Stromal cell of bone marrow (primary cell): ENCODE results near the gene LTA.
A peak's percentile ranks its signal among the peaks of the same experiment; 100 is the strongest.
"Not testable (repeated sequence)": the region's sequence is repeated elsewhere in the genome, so short reads cannot be mapped to it uniquely, and the experiment has no call there.

Experiments
- DNase-seq: peaks from one replicate; pipeline ENCODE4 v3.0.0-alpha.2; 2012; ENCODE audit warnings: low read depth

The LTA gene

DNA sequence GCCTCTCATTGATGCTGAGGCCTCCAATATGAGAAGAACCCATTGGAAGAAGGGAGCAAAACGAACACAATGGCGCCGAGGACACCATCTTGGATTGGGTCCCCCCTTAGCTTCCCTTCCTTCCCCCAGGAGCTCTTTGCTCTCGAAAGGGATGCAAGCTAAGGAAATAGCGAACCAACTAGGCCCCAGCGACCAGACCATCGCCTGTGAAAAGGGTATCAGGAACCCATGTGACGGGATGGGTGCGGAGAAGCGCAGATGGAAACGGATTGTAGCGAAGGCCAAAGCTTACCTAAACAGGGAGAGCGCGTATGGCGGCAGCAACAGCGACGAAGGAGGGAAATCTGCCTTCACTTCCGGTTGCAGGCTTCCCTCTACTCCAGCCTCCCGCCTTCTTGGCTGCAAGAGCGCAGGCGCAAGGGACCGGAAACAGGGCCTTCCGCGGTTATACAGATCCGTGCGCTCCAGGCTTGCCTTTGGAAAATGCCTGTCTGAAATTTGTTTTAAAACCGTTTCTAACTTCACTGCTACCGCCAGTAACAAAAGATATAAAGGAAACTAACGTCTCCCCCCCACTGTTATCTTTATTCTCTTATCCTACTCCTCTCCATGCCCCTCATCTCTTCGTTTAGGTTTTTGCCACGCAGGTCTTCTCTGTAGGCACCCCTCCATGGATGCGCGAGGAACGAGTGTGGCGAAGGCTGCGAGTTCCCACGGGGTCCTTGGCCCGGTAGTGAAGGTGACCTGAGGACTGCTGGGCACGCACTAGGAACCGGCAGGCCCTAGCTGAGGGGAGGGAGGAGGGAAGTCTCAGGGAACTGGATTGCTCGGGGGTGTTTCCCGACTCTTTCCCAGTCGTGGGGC is 30.2 kb upstream of the LTA start, which contains the start of gene DDX39B:
DDX39B (minus strand) TSS at position 346 of the 864 bp plus-strand sequence. CDS start 1,471 bp downstream, outside the sequence.
- peak; percentile 95 for DNase-seq

DNA sequence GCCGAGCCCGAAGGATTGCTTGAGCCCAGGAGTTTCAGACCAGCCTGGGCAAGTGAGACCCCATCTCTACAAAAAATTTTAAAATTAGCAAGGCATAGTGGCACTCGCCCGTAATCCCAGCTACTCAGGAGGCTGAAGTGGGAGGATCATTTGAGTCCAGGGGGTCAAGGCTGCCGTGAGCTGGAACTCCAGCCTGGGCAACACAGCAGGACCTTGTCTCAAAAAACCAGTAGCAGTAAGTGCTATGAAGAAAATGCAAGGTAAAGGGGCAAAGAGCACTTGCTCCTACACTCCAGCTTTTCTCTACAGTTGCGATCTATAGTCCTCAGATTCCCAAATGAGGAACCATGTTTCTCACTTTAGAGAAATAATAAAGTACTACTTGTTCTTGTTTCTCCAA is 28.4 kb upstream of the LTA start:
- DNase-seq: no peak

DNA sequence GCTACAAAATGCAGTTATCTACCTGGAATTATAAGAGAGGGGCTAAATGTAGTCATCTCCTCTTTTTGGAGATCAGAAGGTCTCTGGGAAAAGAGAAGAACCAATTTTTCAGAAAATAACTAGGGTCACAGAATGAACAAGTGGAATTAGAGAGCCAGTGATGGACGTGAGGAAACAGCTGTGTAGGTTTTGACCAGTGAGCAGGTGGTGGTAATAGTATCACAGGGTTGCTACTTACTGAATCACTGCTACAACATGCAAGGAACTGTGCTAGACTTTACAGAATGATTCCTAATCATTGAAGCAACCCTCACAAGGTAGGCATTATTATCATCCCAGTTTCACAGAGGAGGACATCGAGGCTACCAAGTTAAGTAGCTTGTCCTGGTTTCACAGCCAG is 27.4 kb upstream of the LTA start:
- no peak for DNase-seq

- DNase-seq: no peak
Observed at GRCh38 chr6:31545291-31545690, 26.8 kb upstream of the LTA start.

DNA sequence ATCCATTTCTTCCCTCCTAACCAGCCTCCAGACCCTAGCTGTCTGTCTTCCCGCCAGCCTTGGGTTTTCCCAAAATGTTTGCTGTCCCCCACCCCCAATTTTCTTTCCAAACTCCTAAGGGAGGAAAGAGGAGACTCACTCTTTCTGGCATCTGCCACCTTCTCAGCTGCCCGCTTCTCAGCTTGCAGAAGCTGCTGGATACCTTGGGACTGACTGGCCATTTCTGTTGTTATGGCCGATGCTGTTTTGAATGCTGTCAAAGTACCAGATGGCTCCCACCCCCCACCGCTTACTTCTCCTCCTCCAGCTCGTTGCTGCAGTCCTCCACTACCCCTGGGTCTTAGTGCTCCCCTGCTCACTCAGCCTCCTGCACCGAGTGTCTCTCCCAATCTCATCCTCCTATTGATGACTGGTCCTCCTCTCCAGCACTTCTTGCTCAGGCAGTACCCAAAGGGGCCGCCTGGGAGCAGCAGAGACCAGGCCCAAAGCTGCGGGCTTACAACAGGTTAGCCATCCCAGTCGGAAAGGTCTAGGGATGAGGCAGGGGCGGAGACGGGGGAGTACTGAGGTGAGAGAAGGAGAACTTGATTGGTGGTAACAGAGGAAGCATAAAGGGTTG is 25.6 kb upstream of the LTA start, which contains the start of gene ATP6V1G2:
ATP6V1G2 (minus strand) TSS at position 270 of the 619 bp plus-strand sequence; CDS start at position 221, 49 bp downstream.
- DNase-seq: peak; percentile 89

DNA sequence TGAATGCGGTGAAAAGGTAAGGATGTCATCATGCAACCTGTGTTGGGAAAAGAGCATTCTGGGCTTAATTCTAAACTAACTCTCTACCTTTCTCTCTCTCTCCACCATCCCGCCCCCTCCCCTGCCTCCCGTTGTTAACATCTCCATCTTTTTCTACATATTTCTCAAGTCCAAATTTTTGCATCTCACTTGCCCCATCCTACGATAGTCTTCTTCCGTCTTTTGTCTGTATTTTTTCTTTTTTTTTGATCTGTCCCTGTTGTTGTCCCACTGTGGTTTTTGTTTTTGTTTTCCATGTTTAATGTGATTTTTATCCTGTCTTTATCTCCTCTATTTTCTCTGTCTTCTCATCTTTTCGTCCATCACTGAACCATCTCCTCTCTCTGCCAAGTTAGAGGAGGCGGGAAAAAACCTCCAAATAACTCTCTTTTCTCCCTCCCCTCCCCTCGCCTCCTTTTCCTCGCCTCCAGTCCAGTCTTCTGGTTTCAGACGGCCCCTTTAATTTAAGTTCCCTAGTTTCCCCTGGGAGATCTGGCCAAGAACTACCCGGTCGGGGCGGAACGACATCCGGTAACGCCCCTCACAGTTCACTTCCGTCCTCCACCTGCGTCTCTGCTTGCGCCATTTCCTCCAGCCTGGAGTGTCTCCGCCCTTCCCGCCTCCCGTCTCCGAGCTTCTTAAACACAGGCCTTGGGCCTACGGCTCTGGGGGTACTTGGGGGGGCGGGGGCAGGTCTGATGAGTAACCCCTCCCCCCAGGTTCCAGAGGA is 24.9 kb upstream of the LTA start, which contains the start of gene NFKBIL1:
NFKBIL1 (plus strand) TSS at position 651 of the 769 bp plus-strand sequence; CDS start at position 738, 87 bp downstream.
- peak; percentile 98 for DNase-seq

GRCh38 chr6:31547727-31548543 is 24.2 kb upstream of the LTA start:
- DNase-seq: no peak

DNA sequence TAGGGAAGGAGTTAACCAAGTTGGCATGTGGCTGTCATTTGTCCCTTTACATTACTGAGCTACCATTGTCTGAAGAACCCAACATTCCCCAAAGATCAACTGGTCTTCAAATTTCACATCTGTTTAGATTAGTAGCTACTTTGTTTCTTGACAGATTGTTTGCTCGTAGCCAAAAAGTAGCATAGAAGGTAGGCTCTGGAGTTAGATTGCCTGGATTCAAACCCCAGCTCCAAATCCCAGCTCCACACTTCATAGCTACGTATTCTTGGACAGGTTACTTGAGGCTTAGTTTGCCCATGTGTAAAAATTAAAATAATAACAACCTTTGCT is 23.6 kb upstream of the LTA start:
- DNase-seq: no peak

GRCh38 chr6:31551371-31551770 is 20.7 kb upstream of the LTA start:
- DNase-seq: not testable (repeated sequence)

DNA sequence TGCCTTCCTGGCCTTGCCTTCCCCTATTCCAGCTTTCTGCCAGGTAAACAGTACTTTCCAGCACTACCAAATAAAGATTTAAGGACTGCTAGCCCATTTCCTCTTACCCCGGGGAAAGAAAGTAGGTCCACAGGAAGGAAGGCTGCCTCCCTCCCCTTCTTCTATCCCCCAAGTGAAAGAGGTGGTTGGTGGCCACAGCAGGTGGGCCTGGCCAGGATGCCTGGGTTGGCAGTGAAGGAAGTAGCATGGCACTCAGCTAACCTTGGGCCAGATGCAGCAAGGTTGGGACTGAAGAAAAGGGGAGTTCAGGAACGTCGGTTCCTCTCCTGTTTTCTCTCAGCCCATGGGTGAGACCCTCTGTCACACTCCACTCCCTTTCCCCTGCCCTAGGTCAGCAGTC is 15.8 kb upstream of the LTA start:
- DNase-seq: no peak

DNA sequence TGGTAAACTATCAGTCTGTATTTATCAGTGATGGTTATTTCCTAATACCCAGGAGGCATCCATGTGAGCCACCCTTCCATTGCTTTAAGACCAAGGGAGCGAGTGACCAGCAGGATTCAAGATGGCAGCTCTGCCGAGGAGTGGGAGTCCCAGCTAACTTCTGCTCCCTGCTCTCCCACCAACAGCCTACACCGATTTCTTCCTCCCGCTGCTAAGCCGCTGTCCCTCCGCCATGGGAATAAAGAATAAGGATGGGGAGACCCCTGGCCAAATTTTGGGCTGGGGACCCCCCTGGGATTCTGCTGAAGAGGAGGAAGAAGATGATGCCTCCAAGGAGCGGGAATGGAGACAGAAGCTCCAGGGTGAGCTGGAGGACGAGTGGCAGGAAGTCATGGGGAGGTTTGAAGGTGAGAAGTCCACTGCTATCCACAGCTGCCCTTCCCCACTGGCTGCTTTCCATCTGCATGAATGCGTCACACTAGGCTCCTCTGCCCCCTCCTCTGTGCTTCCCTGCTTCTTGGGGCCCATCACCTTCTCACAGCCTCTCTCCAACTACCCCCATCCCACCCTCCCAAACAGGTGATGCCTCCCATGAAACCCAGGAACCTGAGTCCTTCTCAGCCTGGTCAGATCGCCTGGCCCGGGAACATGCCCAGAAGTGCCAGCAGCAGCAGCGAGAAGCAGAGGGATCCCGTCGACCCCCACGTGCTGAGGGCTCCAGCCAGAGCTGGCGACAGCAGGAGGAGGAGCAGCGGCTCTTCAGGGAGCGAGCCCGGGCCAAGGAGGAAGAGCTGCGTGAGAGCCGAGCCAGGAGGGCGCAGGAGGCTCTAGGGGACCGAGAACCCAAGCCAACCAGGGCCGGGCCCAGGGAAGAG is 14.4 kb upstream of the LTA start:
- DNase-seq: no peak

DNA sequence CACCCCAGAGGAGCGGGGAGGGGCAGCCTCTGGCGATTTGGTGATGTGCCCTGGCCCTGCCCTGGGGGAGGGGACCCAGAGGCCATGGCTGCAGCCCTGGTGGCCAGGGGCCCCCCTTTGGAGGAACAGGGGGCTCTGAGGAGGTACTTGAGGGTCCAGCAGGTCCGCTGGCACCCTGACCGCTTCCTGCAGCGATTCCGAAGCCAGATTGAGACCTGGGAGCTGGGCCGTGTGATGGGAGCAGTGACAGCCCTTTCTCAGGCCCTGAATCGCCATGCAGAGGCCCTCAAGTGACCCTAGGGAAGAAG is 13.8 kb upstream of the LTA start:
- DNase-seq: no peak

- DNase-seq: no peak
Observed at GRCh38 chr6:31558631-31559500, 13.2 kb upstream of the LTA start.

GRCh38 chr6:31559606-31559957 is 12.5 kb upstream of the LTA start:
- DNase-seq: no peak

DNA sequence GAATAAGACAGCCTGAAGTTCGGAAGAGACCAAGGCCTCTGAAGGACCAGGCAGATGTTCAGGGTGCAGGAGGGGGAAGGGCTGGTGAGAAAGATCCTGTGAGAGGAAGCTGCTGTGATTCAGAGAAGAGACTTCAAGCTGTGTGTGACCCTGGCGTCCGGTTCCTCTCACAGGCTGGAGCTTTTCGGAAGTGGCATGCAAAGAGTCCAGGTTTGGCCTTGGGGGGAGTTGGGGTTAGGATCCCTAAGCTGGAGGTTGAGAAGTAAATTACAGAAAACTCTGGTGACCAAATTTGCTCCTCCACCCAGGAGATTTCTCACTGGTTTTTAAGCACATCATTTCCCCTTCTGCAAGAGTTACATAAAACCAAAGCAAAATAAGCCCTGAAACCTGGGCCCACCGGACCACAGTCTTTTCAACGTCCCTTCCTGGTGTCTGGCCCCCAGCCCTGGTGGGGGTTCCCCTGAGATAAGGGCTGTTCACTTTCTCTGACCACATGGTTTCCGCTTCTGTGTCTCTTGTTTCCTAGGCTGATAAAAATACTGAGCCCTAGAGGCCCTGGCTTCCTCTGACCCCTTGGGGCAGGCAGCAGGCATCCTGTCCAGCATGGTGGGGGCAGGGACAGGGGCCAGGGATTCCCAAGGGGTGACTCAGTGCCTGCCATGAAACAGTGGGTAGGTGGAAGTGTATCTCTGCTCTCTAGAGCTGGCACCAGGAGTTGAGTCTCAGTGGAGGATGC is 12.0 kb upstream of the LTA start:
- DNase-seq: no peak

- no peak for DNase-seq
Observed at GRCh38 chr6:31560697-31561058, 11.4 kb upstream of the LTA start.

GRCh38 chr6:31567531-31568370 is 4.3 kb upstream of the LTA start:
- DNase-seq: no peak

GRCh38 chr6:31568537-31568961 is 3.5 kb upstream of the LTA start:
- no peak for DNase-seq
